ENCODE data around the gene DUSP22. TPM values are rescaled to one million over a fixed set of nuclear protein-coding genes. Genes with fewer than 3 reads are reported as not detected.

Gene DUSP22
- total RNA-seq, 1 donor from 2014 or later: 31.8 TPM

DNA sequence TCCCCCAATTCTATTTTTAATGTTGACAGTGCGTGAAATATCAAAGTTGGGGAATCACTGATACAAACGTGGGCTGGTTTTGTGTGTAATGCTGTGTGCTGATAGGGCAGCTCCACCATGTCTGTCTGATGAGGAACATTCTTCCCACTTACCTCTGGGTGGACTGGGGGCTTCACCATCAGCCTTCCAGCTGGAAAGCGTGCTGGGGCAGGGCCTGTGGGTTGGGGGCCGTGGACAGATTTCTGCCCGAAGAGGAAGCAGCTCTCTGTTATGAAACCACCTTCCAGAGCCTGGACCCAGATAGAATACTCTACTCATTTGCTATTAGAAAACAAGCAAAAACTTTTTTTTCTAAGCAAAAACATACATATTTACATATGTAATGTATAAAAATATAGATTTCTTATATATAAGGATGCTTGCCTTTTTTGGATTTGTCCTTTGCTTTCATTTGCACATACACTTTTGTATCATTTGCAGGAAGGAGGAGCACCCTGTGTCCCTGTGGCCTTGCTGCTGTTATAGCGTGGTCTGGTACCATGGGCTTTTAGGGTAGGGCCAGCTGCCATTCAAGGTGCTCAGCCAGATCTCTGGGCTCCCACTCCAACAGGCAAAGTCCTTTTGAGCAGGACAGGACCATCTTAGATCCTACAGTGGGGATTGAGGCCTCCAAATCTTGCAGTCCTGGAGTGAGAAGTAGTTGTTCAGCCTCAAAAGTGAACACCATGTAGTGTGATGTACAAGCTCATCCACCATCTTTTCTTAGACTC, 48.1 kb downstream of the DUSP22 start:
- DNase-seq: no peak

DNA sequence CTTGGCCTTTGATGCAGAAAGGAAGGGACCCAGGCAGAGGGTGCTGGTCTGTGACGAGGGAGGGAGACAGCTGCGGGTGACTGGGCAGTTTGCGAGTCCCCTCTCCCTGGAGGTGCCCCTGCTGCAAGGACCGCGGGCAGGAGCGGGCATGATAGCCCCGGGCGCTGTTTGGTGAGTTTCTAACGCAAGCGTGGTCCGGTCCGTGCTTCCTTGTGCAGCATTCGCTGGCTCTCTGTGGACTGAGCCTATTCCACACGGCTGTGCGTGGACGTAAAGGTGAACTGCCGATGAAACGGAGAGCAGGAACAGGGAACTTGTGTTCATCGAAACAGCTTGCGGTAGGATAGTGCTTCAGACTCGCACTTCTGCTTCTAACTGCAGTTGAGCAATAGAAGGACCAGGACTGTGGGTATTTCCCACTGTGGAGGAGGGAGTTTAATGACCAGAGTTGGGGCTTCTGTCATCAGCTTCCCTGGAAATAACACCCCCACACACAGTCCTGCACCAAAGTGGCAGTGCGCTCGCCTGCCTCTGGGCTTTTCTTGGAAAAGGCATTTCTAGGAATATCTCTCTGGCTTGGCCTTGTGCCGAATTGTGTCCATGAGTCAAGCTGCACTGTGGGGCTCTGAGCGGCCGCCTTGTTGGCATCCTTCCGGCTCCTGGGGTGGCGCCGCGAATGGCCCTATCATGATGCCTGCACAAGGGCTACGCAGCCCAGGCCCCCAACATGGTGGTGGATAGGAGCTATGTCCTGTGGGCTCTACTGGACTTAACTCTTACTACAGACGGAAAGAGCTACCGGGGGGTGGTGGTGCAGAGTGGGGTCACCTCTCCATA, 48.9 kb downstream of the DUSP22 start:
- DNase-seq: no peak

DNA sequence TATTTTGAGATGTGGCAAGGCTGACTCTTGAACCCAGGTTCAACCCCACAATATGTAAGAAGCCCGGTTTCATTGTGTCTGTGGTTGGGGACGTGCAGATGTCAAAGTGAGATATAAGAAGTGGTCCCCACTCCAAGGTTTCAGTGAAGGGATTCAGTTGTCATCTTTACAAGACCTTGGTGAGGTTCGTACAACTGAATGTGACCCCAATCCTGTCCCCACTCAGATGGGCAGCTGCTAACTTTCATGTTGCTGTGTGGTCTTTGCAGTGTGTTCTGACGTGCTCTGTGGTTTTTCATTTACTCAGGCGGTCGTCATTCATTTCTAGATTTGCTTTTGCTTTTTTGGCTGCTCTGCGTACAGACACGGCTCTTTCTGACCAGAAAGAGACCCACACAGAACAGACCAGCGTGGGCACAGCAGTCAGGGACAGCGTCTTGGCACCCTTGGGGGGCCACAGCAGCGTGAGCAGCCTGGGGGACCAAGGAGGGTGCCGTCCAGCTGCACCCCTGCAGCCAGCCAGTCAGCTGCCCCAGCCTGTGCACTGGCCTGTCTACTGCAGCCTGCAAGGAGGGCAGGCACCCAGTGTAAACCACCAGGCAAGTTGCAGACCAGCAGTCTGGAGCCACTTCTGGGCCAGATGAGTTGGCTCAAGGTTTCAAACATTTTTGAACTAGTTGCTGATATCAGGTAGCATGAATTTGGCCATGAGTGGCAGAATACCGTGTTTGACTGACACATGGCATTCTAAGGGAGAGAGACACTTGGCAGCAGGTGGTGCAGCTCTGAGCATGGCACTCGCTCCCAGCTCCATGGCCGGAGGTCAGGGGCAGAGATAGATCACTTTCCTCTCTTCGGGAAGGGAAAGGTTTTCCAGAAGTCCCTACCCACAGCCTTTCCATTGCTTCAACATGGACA, 49.9 kb downstream of the DUSP22 start:
- no peak for DNase-seq

DNA sequence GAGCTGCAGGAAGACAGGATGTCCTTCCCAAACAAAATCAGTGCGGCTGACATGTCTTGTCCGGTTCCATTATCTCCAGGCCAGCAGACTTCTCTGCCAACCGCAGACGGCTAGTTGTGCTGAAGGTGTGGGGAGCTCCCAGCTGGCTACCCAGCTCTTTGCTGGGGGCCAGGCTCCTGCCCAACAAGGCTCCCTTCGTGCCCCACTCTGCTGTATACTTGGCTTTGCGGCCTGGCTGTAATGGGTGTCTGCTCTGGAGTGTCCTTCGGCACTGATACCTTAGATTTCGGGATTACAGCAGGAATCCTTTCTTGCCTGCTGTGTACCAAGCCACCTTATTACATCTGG, 50.5 kb downstream of the DUSP22 start:
- DNase-seq: no peak

DNA sequence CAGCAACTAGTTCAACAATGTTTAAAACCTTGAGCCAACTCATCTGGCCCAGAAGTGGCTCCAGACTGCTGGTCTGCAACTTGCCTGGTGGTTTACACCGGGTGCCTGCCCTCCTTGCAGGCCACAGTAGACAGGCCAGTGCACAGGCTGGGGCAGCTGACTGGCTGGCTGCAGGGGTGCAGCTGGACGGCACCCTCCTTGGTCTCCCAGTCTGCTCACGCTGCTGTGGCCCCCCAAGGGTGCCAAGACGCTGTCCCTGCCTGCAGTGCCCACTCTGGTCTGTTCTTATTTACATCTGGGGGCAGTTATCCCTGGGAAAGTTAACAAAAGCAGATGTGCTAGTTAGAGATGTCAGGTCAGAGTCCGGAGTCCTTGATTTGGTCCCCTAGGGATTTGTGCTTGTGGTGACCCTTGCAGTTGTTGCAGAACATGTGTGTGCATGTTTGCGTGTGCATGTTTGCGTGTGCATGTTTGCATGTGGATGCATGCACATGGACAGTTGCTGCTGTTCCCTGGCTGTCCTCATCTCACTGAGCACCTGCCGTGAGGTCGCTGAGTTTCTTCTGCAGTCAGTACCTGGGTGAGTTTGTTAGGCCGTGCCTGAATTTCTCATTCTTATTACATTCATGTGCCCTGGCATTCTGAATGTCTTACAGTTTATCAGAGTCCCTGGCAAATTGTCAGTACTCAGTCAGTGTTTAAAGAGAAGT, 51.1 kb downstream of the DUSP22 start:
- no peak for DNase-seq

DNA sequence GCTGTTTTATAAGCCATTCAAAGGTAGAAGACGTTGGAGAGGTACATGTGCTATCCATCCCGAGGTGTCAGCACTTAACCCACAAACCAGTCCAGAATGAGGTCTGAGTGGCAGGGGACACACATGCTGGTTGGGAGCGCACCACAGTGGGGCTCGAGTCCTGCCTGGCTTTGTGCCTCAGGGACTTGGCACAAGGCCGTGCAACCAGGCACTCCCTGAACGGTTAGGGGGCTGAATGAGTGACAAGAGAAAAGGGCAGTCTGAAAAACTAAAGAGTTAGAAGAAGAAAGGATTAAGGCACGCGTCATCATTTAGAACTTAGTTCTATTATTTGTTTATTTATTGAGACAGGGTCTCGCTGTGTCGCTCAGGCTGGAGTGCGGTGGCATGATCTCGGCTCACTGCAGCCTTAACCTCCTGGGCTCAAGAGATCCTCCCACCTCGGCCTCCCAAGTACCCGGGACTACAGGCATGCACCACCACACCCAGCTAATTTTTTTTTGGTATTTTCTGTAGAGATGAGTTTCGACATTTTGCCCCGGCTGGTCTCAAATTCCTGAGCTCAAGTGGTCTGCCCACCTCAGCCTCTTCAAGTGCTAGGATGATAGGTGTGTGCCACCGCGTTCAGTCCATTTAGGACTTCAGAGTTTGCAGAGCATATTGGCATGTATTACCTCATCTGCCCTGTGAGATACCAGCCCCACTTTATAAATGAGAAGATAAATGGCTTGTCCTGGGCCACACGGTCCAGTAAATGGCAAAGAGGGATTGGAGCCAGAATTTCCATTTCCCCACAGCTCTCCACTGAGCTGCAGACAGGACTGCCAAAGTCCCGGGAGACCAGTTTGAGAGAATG, 51.9 kb downstream of the DUSP22 start:
- no peak for DNase-seq

DNA sequence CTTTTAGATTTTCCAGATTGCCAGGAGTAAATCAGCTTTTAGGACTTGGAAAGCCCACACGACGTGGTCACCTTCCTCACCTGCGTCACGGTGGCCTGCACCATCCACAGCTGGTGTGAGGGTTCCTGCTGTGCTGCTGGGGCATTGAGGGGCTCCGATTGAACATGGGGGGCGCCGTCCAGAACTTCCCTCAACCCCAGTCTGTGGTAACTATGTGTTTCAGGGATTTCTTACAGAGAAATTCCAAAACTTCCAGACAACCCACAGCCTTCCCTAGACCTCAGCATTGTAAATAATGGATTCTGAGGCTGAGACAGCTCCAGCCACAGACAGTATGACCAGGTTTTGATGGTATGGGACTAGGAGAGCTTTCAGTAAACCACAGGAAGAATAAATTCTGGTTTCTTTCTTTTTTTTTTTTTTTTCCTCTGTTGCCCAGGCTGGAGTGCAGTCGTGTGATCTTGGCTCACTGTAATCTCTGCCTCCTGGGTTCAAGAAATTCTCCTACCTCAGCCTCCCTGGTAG, 52.6 kb downstream of the DUSP22 start:
- no peak for DNase-seq

DNA sequence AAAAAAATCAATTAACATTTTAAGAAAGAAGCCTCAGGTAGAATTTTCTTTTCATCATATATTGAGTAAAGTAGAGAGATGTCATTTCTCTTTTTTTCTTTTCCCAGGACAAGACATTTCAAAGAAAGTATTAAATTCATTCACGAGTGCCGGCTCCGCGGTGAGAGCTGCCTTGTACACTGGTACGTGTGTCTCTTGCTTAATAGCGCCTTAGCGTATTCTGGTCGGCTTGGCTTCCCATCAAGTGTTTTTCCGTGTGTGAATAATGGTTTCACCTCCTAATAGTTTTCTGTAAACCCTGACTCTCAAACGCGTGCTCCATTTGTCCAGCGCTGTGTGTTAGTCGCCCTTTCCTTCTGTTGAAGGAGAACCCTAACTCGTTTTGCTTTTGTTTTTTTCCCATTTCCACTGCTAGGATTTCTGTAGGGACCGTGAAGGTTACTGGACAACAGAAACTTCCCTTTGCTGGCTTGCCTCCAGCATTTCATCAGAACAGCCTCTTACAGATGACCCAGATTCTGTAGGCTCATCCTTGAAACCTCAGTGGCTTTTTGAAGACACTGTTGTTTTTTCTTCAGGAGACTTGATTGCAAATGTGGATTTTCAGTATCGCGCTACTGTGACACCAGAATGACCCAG, 53.6 kb downstream of the DUSP22 start:
- no peak for DNase-seq

DNA sequence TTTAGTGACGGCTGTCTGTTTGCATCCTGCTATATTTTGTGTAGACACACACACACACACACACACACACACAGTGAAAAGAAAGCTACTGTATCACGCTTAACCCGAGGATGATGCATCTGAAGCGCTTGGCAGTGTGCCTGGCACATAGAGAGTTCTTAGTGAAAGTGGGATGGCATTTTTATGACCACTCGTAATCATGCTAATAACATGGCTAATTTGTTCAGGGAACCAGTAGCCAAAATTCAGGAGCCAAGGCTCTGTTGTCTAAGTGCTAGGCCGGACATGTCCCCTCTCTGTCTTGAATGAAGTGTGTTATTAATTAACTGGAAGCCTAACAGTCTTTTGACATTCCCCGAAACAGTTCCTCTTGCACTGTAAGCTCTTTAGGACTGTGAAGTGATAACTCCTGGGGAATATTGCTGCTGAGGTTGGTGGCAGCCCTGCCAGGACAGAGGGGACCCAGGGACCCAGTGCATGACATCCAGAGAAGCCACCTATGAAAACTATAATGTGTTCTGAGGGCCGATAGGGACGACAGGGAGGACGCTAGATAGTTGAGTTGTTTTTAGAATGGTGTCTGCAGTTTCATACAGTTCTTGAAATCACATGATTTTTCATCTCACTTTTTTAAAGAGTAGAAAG, 54.2 kb downstream of the DUSP22 start:
- DNase-seq: peak; percentile 55

DNA sequence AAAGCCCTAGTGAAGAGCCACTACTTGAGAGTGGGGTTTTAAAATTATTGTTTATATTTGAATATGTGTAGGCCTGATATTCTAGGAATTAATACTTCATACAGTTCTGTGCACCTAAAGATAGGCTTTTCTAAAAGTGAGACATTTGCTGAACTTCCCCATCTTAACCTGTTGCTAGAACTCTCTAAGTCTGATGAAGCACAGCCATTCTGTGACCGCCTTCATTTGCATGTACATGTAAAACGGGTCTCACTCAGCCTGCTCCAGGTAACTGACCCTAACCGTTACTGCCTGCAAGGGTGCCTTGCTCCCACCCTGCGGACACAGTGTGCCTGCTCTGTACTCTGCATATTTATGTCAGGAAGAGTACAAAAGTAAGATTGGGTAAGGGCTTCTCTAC, 54.9 kb downstream of the DUSP22 start:
- no peak for DNase-seq

DNA sequence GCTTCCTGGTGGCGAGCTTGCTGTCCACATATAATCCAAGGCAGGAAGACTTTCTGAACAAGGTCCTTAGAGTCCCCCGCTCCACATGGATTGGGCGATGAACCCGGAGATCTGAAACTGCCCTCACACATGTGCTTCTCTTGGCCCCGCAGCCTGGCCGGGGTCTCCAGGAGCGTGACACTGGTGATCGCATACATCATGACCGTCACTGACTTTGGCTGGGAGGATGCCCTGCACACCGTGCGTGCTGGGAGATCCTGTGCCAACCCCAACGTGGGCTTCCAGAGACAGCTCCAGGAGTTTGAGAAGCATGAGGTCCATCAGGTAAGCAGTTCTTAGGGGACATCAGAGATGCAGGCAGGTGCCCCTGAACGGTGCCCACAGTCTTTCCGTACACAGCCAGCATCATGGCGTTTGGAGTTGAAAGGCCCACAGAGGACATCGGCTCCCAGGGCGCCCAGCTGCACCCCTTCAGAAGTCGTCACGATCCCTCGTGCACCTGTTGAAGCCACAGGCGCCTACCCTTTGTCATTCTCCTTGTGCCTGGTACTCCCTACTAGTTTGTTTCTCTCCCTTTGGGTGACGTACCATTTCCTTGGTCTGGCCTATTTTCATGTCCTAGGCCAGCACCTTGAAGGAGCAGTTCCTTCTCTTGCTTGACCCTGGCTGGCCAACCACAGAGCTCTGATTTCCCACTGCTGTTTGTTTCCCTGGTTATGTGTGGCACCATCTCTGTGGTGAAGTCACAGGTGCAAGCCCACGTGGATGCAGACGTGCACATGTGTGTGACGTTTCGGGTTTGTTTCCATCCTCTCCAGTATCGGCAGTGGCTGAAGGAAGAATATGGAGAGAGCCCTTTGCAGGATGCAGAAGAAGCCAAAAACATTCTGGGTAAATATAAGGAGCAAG, 55.9 kb downstream of the DUSP22 start:
- no peak for DNase-seq

DNA sequence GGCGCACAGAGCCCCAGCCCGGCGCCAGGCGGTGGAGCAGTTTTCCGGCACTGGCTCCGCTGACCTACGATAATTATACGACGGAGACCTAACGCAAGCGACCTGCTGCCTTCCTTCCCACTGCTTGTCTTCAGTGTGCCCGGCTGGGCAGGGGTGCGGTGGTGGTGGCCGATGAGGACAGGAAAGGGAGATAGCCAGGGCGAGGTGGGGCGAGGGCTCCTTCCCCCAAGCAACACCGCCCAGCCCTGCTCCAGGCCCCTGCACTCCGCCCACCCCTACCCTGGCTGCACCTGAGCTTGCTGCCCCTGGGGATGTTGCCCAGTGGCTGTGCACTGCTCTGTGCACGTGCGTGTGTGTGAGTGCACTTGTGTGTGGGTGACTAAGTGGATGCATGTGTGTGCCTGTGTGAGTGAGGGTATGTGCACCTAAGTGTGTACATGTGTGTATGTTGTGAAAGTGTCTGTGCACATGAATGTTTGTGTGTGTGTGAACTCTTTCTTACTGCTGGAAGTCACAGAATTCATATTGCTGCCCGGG, 56.6 kb downstream of the DUSP22 start:
- DNase-seq: no peak

DNA sequence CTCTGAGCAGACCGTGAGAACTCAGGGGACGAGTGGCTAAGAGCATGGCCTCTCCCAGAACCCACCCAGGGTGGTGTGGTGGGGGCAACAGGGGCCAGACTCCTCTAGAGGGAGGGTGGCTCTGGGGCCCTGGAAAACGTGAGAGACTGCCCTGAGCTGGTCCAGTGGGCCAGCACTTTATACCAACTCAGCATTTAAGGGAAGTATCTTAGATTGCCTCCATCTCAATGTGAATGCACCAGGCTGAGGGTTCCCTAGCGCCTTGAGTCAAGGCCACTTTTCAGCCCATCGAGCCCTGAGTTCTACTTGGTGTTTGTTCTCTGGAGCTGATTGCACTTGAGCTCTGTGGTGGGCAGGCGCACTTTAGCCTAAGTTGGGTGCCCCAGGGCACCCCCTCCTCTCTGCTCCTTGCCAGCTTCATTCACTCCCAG, 57.2 kb downstream of the DUSP22 start:
- DNase-seq: no peak

DNA sequence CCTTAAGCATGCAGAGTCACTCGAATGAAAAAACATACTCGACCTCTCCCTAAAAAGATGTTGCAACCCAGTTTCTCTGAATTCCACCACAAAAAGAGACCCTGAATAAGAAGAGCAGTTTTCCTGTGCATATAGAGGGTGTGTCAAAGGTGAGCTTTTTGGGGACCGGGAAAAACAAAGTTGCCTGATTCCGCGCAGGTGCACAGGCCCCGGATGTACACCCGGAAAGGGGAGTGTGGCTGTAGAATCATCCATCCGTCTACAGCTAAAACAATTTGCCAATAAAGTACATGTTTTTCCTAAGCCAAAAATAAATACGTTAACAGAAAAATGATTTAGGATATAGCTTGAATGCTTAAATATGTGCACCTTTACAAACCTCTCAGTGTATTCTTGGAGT, 58.1 kb downstream of the DUSP22 start:
- no peak for DNase-seq

DNA sequence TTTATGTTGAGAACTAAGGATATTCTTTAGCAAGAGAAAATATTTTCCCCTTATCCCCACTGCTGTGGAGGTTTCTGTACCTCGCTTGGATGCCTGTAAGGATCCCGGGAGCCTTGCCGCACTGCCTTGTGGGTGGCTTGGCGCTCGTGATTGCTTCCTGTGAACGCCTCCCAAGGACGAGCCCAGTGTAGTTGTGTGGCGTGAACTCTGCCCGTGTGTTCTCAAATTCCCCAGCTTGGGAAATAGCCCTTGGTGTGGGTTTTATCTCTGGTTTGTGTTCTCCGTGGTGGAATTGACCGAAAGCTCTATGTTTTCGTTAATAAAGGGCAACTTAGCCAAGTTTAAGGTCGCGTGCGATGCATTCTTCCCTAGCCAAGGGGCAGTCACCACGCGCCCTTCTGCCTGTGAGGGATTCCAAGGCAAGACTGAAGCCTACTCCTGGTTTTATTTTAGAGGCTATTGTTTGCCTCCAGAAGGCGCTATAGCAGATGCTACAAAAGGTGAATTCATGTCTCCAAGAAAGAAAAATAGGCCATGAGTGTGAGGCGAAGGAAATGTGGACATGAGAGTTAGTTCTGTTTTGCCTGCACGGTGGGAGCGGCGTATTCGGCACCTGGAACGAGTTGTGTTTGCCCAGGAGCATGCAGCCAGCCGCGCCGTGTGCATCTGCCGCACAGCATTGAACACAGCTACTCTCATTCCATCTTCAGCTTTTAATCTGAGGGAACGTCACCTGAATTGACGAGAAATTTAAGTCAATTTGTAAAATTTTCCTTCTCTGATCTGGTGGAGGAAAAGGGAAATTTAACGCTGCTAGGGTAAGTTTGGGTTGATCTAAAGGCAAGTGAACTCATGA, 59.0 kb downstream of the DUSP22 start:
- no peak for DNase-seq

DNA sequence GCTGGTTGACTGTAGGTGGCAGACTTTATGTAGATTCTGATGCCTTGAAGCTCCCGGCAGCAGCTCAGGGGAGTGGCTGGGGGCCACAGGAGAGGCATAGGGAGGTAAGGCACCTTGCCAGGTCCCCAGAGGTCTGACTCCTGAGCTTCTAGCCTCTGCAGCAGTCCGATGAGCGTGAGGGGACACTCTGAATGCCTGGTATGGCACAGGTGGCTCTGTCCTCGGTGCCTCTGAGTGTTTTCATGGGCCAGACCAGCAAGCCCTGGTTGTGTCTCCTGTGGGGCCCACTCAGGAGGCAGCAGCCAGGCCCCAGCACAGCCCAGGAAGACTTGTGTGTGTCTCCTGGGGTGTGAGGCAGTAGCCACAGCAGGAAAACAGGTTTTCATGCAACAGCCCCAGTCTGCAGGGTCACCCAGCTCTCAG, 59.6 kb downstream of the DUSP22 start:
- no peak for DNase-seq

DNA sequence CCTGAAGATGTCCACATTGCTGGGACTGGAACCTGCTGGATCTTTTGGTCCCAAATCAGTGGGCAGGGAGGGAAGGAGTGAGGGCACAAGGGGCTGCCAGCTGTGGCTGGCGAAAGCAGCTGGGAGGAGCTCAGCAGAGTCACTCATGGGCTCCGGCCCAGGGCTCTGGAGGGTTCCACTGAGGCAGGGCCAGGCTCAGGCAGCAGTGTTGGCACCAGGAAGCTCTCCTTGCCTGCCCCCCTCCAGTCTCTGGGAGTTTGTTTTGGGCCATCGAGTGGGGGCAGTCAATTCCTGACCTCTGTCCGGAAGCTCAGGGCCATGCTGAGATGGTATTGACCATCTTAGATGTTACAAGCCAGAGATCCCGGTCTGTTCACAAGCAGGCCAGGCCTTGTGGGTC, 60.2 kb downstream of the DUSP22 start:
- no peak for DNase-seq

Measured in tongue (tissue), 2 donors.